Measurements from ENCODE around the gene PRAMEF26.
"Not testable (repeated sequence)": the region's sequence is repeated elsewhere in the genome, so short reads cannot be mapped to it uniquely, and the experiment has no call there.

PRAMEF26 gene

GRCh38 chr1:13155909-13156308 lies at the start of gene PRAMEF26:
TSS of gene PRAMEF26 (minus strand) at chr1:13156009. CDS start at chr1:13153095, 2,914 bp downstream.
- DNase-seq = not testable (repeated sequence)

GRCh38 chr1:13201309-13201708 lies 45.5 kb upstream of the PRAMEF26 start, which contains the start of gene PRAMEF13:
TSS of gene PRAMEF13 (minus strand) at chr1:13201409. CDS start at chr1:13199589, 1,820 bp downstream.
- not testable (repeated sequence) for DNase-seq

GRCh38 chr1:13171548-13171947 lies 15.7 kb upstream of the PRAMEF26 start, which contains the start of gene PRAMEF9:
TSS of gene PRAMEF9 (plus strand) at chr1:13171848. CDS start at chr1:13175281, 3,433 bp downstream.
- not testable (repeated sequence) for DNase-seq

GRCh38 chr1:13165531-13165930 lies 9.7 kb upstream of the PRAMEF26 start, which contains the start of gene HNRNPCL4:
TSS of gene HNRNPCL4 (minus strand) at chr1:13165631. CDS start at chr1:13165467, 164 bp downstream.
- DNase-seq = not testable (repeated sequence)

GRCh38 chr1:13116754-13117153 lies 39.1 kb downstream of the PRAMEF26 start, which contains the start of gene HNRNPCL2:
TSS of gene HNRNPCL2 (minus strand) at chr1:13116854. CDS start at chr1:13116400, 454 bp downstream.
- not testable (repeated sequence) for DNase-seq

All from activated CD4-positive, alpha-beta T cell treated with anti-CD3 and anti-CD28 coated beads, Interleukin-2, amount 50 U/mL, for 4 hours (primary cell).